ENCODE data around the gene KAZN. TPM values are rescaled to one million over a fixed set of nuclear protein-coding genes. Genes with fewer than 3 reads are reported as not detected.

KAZN gene
- total RNA-seq, 2 donors from 2014 or later, result 0.46 to 0.58 TPM

GRCh38 chr1:14866911-14867612 is 268.6 kb downstream of the KAZN start:
- ATAC-seq (replicated peaks in 1 of 2) (no peak), DNase-seq (no peak)
- H3K4me1 Mint-ChIP-seq (ENCODE audit: low read depth), result no peaks in the 10 kb centered on the region
- no peaks in the 10 kb centered on the region for H3K9me3 Mint-ChIP-seq
- H3K27me3 Mint-ChIP-seq (ENCODE audit: low read depth), result peaks cover 8% of the 10 kb centered on the region
- H3K27ac Mint-ChIP-seq, result no peak overlapping the region
- H3K4me3 Mint-ChIP-seq, result no peak overlapping the region
- no peaks in the 10 kb centered on the region for H3K36me3 Mint-ChIP-seq (ENCODE audit: insufficient read depth in 2 of 2)

- no peak for DNase-seq
- Mint-ChIP-seq H3K4me3 (no peak overlapping the region), H3K27ac (no peak overlapping the region), H3K4me1 (ENCODE audit: low read depth) (no peaks in the 10 kb centered on the region), H3K9me3 (no peaks in the 10 kb centered on the region), H3K27me3 (ENCODE audit: low read depth) (no peaks in the 10 kb centered on the region), H3K36me3 (ENCODE audit: insufficient read depth in 2 of 2) (no peaks in the 10 kb centered on the region)
- ATAC-seq (replicated peaks in 1 of 2), result no peak
These were observed 270.7 kb downstream of the KAZN start for GRCh38 chr1:14869187-14869586.

- Mint-ChIP-seq H3K27me3 (ENCODE audit: low read depth) (peaks cover 6% of the 10 kb centered on the region), H3K9me3 (no peaks in the 10 kb centered on the region), H3K27ac (no peak overlapping the region), H3K4me1 (ENCODE audit: low read depth) (no peaks in the 10 kb centered on the region), H3K4me3 (no peak overlapping the region), H3K36me3 (ENCODE audit: insufficient read depth in 2 of 2) (no peaks in the 10 kb centered on the region)
- no peak for DNase-seq
- ATAC-seq (replicated peaks in 1 of 2), result no peak
These were observed 272.9 kb downstream of the KAZN start for GRCh38 chr1:14871218-14871970.

GRCh38 chr1:14872762-14873161 is 274.3 kb downstream of the KAZN start:
- H3K27me3 Mint-ChIP-seq (ENCODE audit: low read depth), result peaks cover 6% of the 10 kb centered on the region

GRCh38 chr1:14873677-14874076 is 275.2 kb downstream of the KAZN start:
- no peaks in the 10 kb centered on the region for H3K36me3 Mint-ChIP-seq (ENCODE audit: insufficient read depth in 2 of 2)
- peaks cover 6% of the 10 kb centered on the region for H3K27me3 Mint-ChIP-seq (ENCODE audit: low read depth)
- H3K4me3 Mint-ChIP-seq, result no peak overlapping the region
- DNase-seq (no peak), ATAC-seq (replicated peaks in 1 of 2) (no peak)
- no peaks in the 10 kb centered on the region for H3K9me3 Mint-ChIP-seq
- H3K4me1 Mint-ChIP-seq (ENCODE audit: low read depth), result no peaks in the 10 kb centered on the region
- no peak overlapping the region for H3K27ac Mint-ChIP-seq

More at GRCh38 chr1:14872762-14873161, 274.3 kb downstream of the KAZN start:
- Mint-ChIP-seq H3K4me3 (no peak overlapping the region), H3K27ac (no peak overlapping the region), H3K4me1 (ENCODE audit: low read depth) (no peaks in the 10 kb centered on the region), H3K36me3 (ENCODE audit: insufficient read depth in 2 of 2) (no peaks in the 10 kb centered on the region), H3K9me3 (no peaks in the 10 kb centered on the region)
- no peak for ATAC-seq (replicated peaks in 1 of 2)
- no peak for DNase-seq

DNA sequence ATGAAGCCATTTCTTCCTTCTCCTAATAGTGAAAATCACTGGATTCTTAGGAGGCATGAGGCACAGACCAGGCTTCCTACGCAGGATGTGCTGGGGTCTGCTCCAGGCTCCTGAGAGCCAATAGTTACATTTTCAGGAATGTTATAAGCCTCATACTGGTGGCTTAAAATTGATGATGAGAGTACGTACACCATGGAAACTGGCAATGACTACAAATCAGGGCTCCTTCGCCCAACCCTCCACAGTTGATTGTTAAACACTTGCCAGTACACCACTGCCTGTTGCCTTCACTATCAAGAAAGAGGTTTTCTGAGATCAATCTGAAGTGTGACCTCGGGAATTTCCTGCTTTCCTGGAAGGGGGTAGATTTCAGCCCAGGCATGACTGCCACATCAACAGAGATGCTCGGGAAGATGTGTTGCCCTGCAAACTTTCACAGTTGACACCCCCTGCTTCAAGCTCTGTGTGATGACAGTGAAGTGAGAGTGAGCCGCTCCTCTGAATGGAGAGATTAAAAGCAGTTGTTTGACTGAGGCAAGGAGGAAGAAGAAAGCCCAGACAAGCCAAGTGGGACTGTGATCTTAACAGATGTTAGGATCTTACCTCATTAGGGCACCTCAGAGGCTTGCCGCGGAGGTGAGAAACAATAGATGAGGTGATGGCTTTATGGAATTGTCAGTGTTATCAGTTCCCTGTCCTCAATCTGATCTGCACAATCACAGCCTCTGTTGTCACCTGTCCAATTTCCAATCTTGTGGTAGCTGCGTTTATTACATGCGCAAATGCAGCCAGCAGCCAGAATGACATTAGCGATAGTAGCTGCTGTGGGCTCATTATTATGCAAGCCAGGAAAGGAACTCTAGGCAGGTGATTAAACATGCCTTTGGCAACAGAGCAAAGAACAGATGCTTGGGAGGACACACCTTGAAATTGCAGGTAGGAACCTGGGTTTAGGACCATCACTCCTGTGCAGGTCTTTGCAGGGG is 277.3 kb downstream of the KAZN start:
- Mint-ChIP-seq H3K36me3 (ENCODE audit: insufficient read depth in 2 of 2) (no peaks in the 10 kb centered on the region), H3K27me3 (ENCODE audit: low read depth) (peaks cover 6% of the 10 kb centered on the region), H3K4me1 (ENCODE audit: low read depth) (no peaks in the 10 kb centered on the region), H3K27ac (no peak overlapping the region), H3K9me3 (no peaks in the 10 kb centered on the region), H3K4me3 (no peak overlapping the region)
- ATAC-seq (replicated peaks in 1 of 2) (no peak), DNase-seq (no peak)

GRCh38 chr1:14876747-14877146 is 278.3 kb downstream of the KAZN start:
- no peak overlapping the region for H3K27ac Mint-ChIP-seq
- H3K36me3 Mint-ChIP-seq (ENCODE audit: insufficient read depth in 2 of 2), result no peaks in the 10 kb centered on the region
- no peaks in the 10 kb centered on the region for H3K9me3 Mint-ChIP-seq
- H3K4me1 Mint-ChIP-seq (ENCODE audit: low read depth), result no peaks in the 10 kb centered on the region
- DNase-seq (no peak), ATAC-seq (replicated peaks in 1 of 2) (no peak)
- H3K4me3 Mint-ChIP-seq, result no peak overlapping the region
- peaks cover 6% of the 10 kb centered on the region for H3K27me3 Mint-ChIP-seq (ENCODE audit: low read depth)

DNA sequence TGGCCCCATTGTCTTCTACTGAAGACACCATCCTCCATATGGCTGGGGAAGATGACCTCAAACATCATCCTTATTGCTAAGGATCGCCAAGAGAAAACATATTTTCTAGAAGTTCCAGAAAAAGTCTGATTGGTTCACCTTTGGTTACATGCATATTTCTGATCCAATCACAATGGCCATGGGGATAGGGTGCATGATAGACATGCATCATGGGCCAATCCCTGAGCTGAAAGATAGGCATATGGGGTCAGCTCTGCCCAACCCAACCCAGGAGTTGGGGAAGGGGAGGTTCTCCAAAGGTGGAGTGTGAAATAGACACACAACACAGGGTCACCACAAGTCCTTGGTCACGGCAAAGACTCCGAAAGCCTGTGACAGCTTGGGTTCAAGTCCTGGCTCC is 278.7 kb downstream of the KAZN start:
- H3K4me1 Mint-ChIP-seq (ENCODE audit: low read depth), result no peaks in the 10 kb centered on the region
- H3K4me3 Mint-ChIP-seq, result no peak overlapping the region
- DNase-seq (no peak), ATAC-seq (replicated peaks in 1 of 2) (no peak)
- no peak overlapping the region for H3K27ac Mint-ChIP-seq
- no peaks in the 10 kb centered on the region for H3K36me3 Mint-ChIP-seq (ENCODE audit: insufficient read depth in 2 of 2)
- peaks cover 6% of the 10 kb centered on the region for H3K27me3 Mint-ChIP-seq (ENCODE audit: low read depth)
- H3K9me3 Mint-ChIP-seq, result no peaks in the 10 kb centered on the region

GRCh38 chr1:14878124-14878523 is 279.6 kb downstream of the KAZN start:
- no peak overlapping the region for H3K4me3 Mint-ChIP-seq
- H3K9me3 Mint-ChIP-seq, result no peaks in the 10 kb centered on the region
- no peaks in the 10 kb centered on the region for H3K36me3 Mint-ChIP-seq (ENCODE audit: insufficient read depth in 2 of 2)
- peaks cover 6% of the 10 kb centered on the region for H3K27me3 Mint-ChIP-seq (ENCODE audit: low read depth)
- ATAC-seq (replicated peaks in 1 of 2) (no peak), DNase-seq (no peak)
- H3K27ac Mint-ChIP-seq, result no peak overlapping the region
- no peaks in the 10 kb centered on the region for H3K4me1 Mint-ChIP-seq (ENCODE audit: low read depth)

GRCh38 chr1:14878951-14879350 is 280.5 kb downstream of the KAZN start:
- no peaks in the 10 kb centered on the region for H3K36me3 Mint-ChIP-seq (ENCODE audit: insufficient read depth in 2 of 2)
- no peak overlapping the region for H3K27ac Mint-ChIP-seq
- no peaks in the 10 kb centered on the region for H3K4me1 Mint-ChIP-seq (ENCODE audit: low read depth)
- no peaks in the 10 kb centered on the region for H3K9me3 Mint-ChIP-seq
- no peak overlapping the region for H3K4me3 Mint-ChIP-seq
- DNase-seq (no peak), ATAC-seq (replicated peaks in 1 of 2) (no peak)
- peaks cover 6% of the 10 kb centered on the region for H3K27me3 Mint-ChIP-seq (ENCODE audit: low read depth)

DNA sequence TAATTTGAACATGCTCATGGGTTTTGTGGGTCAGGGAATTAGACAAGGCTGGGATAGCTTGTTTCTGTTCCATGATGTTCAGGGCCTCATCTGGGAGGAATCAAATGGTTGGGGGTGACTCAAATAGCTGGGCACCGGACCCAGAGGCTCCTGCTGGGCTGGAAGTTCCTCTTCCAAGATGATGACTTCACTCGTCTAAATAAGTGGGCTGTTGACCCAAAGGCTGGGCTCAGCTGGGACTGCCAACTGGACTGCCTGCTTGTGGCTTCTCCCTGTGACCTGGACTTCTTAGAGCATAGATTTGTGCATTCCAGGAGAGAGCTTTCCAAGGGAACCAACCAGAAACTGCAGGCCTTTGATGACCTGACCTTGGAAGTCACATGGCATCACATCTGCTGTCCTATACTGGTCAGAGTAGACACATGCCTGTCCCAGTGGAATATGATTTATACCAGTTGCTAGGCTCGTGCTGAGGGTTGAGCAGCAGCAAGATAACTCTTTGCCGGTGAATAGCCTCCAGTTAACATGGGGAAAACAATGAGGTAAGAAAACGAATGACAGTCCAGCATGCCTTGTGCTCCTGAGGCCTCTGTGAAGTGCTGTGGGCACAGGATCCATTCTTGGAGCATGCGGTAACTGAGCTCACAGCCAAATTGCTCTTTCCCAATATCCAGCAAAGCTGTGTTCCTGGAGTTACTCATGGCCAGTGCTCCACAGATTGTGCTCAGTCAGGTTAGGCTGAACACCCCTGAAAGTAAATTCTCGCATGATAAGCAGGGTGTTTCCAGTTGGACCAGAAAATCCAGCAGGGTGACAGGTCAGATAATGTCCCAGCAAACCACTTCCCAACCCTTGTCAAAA is 282.2 kb downstream of the KAZN start:
- Mint-ChIP-seq H3K4me3 (no peak overlapping the region), H3K9me3 (no peaks in the 10 kb centered on the region), H3K27me3 (ENCODE audit: low read depth) (peaks cover 3% of the 10 kb centered on the region), H3K36me3 (ENCODE audit: insufficient read depth in 2 of 2) (no peaks in the 10 kb centered on the region), H3K4me1 (ENCODE audit: low read depth) (no peaks in the 10 kb centered on the region), H3K27ac (no peak overlapping the region)
- ATAC-seq (replicated peaks in 1 of 2) (no peak), DNase-seq (no peak)

Data from activated T-cell treated with anti-CD3 and anti-CD28 coated beads, Interleukin-2, amount 50 U/mL, for 72 hours (primary cell).